DND-41 (cell line): ENCODE data around the gene FKBP3.

Source experiments
- ATAC-seq: fragments of 200-7000 bp; cut with Tn5 transposase; 3 replicates; pipeline ENCODE4 v1.9.1; 2021; ENCODE audit warnings: low read depth; ENCODE audit not compliant: insufficient read depth
- DNase-seq: peaks from one replicate; pipeline ENCODE4 v3.0.0-alpha.2; 2020
- H2AFZ ChIP-seq: 2 replicates; pipeline ENCODE4 v1.6.0; 2012; ENCODE audit warnings: low read depth, low read length
- H3K27ac ChIP-seq: 2 replicates; pipeline ENCODE4 v1.5.1; 2012; ENCODE audit warnings: low read length, inconsistent platforms
- H3K27me3 ChIP-seq: fragments of 200-600 bp; sonication (generic); 2 replicates; pipeline ENCODE4 v1.6.0; 2012; ENCODE audit warnings: low read length, mild to moderate bottlenecking, inconsistent platforms; ENCODE audit not compliant: insufficient read depth, poor library complexity
- H3K36me3 ChIP-seq: 2 replicates; pipeline ENCODE4 v1.5.1; 2012; ENCODE audit warnings: low read length, inconsistent platforms; ENCODE audit not compliant: insufficient read depth
- H3K4me1 ChIP-seq: 2 replicates; pipeline ENCODE4 v1.5.1; 2012; ENCODE audit warnings: mild to moderate bottlenecking, low read length; ENCODE audit not compliant: insufficient read depth
- H3K4me2 ChIP-seq: 2 replicates; pipeline ENCODE4 v1.6.0; 2012; ENCODE audit warnings: mild to moderate bottlenecking, moderate library complexity, low read length, inconsistent platforms; ENCODE audit not compliant: insufficient read depth
- H3K4me3 ChIP-seq, 2 experiments: fragments of 200-600 bp in 1 of 2; shearing (Covaris generic) in 1 of 2; 2 replicates each; pipeline ENCODE4 v1.5.1; 2012 to 2016; ENCODE audit warnings: inconsistent platforms in 2 of 2, low read length in 2 of 2, mild to moderate bottlenecking in 2 of 2, low read depth in 1 of 2, moderate library complexity in 1 of 2
- H3K79me2 ChIP-seq: 2 replicates; pipeline ENCODE4 v1.6.0; 2012; ENCODE audit warnings: low read length, inconsistent platforms; ENCODE audit not compliant: insufficient read depth
- H3K9ac ChIP-seq: 2 replicates; pipeline ENCODE4 v1.6.0; 2012; ENCODE audit warnings: low read depth, mild to moderate bottlenecking, inconsistent platforms, low read length, moderate library complexity
- H3K9me3 ChIP-seq: 2 replicates; pipeline ENCODE4 v1.5.1; 2012; ENCODE audit warnings: low read length, moderate library complexity, mild to moderate bottlenecking, inconsistent platforms; ENCODE audit not compliant: insufficient read depth, severe bottlenecking
- H4K20me1 ChIP-seq: 2 replicates; pipeline ENCODE4 v1.6.0; 2012; ENCODE audit warnings: low read length; ENCODE audit not compliant: insufficient read depth
- EZH2 ChIP-seq: IDR thresholded peaks from 3 replicates; pipeline ENCODE4 v1.6.1; 2012; ENCODE audit warnings: borderline replicate concordance, low read depth, mild to moderate bottlenecking, moderate library complexity, low read length, inconsistent platforms; ENCODE audit not compliant: severe bottlenecking
- TF ChIP-seq, protein P1 (sequence below): IDR thresholded peaks from 2 replicates; pipeline ENCODE4 v1.5.1; 2012; ENCODE audit warnings: borderline replicate concordance, low read length, moderate library complexity, mild to moderate bottlenecking; ENCODE audit not compliant: poor library complexity, severe bottlenecking; ENCODE audit errors: extremely low read depth

FKBP3 gene

GRCh38 chr14:45103806-45104205 lies 30.5 kb downstream of the FKBP3 start:
- Histone ChIP-seq H3K4me1 (no peaks in the 10 kb centered on the region), H4K20me1 (0 out of 2 replicates have a peak, but pooled peaks cover 4% of the 10 kb centered on the region), H3K27me3 (no peaks in the 10 kb centered on the region), H3K36me3 (peaks cover 93% of the 10 kb centered on the region), H2AFZ (no peak overlapping the region), H3K9me3 (no peaks in the 10 kb centered on the region), H3K9ac (no peak overlapping the region), H3K4me3 (no peak overlapping the region), H3K4me2 (no peak overlapping the region), H3K79me2 (peaks cover 16% of the 10 kb centered on the region; the same call in 1 of the 2 replicates), H3K27ac (no peak overlapping the region)
- TF ChIP-seq EZH2, result no peak
- TF ChIP-seq, protein P1, sequence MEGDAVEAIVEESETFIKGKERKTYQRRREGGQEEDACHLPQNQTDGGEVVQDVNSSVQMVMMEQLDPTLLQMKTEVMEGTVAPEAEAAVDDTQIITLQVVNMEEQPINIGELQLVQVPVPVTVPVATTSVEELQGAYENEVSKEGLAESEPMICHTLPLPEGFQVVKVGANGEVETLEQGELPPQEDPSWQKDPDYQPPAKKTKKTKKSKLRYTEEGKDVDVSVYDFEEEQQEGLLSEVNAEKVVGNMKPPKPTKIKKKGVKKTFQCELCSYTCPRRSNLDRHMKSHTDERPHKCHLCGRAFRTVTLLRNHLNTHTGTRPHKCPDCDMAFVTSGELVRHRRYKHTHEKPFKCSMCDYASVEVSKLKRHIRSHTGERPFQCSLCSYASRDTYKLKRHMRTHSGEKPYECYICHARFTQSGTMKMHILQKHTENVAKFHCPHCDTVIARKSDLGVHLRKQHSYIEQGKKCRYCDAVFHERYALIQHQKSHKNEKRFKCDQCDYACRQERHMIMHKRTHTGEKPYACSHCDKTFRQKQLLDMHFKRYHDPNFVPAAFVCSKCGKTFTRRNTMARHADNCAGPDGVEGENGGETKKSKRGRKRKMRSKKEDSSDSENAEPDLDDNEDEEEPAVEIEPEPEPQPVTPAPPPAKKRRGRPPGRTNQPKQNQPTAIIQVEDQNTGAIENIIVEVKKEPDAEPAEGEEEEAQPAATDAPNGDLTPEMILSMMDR, result no peak
- no peak for DNase-seq
- ATAC-seq, result no peak

GRCh38 chr14:45096218-45096617 lies 38.1 kb downstream of the FKBP3 start:
- peaks cover 73% of the 10 kb centered on the region for H3K79me2 ChIP-seq
- H4K20me1 ChIP-seq, result peaks cover 29% of the 10 kb centered on the region

GRCh38 chr14:45095143-45095542 lies 39.1 kb downstream of the FKBP3 start:
- peaks cover 40% of the 10 kb centered on the region for H4K20me1 ChIP-seq
- TF ChIP-seq, protein P1, result no peak
- no peak for TF ChIP-seq EZH2

More at GRCh38 chr14:45096218-45096617, 38.1 kb downstream of the FKBP3 start:
- no peaks in the 10 kb centered on the region for H3K27me3 ChIP-seq
- no peaks in the 10 kb centered on the region for H3K9me3 ChIP-seq
- no peaks in the 10 kb centered on the region for H3K4me1 ChIP-seq
- peaks cover 65% of the 10 kb centered on the region for H3K36me3 ChIP-seq
- no peak overlapping the region for H2AFZ ChIP-seq
- no peak overlapping the region for H3K4me3 ChIP-seq
- ATAC-seq (no peak), DNase-seq (no peak)
- H3K27ac ChIP-seq, result no peak overlapping the region
- no peak overlapping the region for H3K9ac ChIP-seq
- H3K4me2 ChIP-seq, result no peak overlapping the region
- no peak for TF ChIP-seq EZH2
- TF ChIP-seq, protein P1, result no peak

More at GRCh38 chr14:45095143-45095542, 39.1 kb downstream of the FKBP3 start:
- Histone ChIP-seq H3K79me2 (peaks cover 79% of the 10 kb centered on the region), H3K27me3 (no peaks in the 10 kb centered on the region), H3K4me1 (no peaks in the 10 kb centered on the region), H3K9ac (no peak overlapping the region), H3K27ac (no peak overlapping the region), H3K9me3 (no peaks in the 10 kb centered on the region), H3K4me2 (no peak overlapping the region), H2AFZ (no peak overlapping the region), H3K4me3 (no peak overlapping the region), H3K36me3 (peaks cover 57% of the 10 kb centered on the region)
- DNase-seq (no peak), ATAC-seq (no peak)
